Cardiac muscle cell (in vitro differentiated cells and primary cell): ENCODE data around the gene AHRR. TPM values are rescaled to one million over a fixed set of nuclear protein-coding genes. Genes with fewer than 3 reads are reported as not detected.
"Not testable (repeated sequence)": the region's sequence is repeated elsewhere in the genome, so short reads cannot be mapped to it uniquely, and the experiment has no call there.

ENCODE experiments used
- DNase-seq, 2 donors: peaks; one replicate each; pipeline versions ENCODE4 v3.0.0 to v3.0.0-alpha.2; 2010 to 2017; ENCODE audit warnings: low read depth in 1 of 2, low spot score in 1 of 2
- H3K27ac ChIP-seq: fragments of 200-600 bp; sonication (generic); 2 replicates; pipeline ENCODE4 v1.5.1; 2016
- H3K27me3 ChIP-seq: fragments of 200-600 bp; sonication (generic); 2 replicates; pipeline ENCODE4 v1.6.0; 2016; ENCODE audit warnings: control low read depth
- H3K36me3 ChIP-seq: fragments of 200-600 bp; sonication (generic); 2 replicates; pipeline ENCODE4 v1.5.1; 2016; ENCODE audit warnings: control low read depth
- H3K4me1 ChIP-seq: fragments of 200-600 bp; sonication (generic); 2 replicates; pipeline ENCODE4 v1.8.1; 2017; ENCODE audit warnings: low read depth, mild to moderate bottlenecking, mixed run types
- H3K4me3 ChIP-seq: fragments of 200-600 bp; sonication (generic); 2 replicates; pipeline ENCODE4 v1.5.1; 2016; ENCODE audit warnings: mild to moderate bottlenecking
- H3K9me3 ChIP-seq: fragments of 200-600 bp; sonication (generic); 2 replicates; pipeline ENCODE4 v1.5.1; 2017; ENCODE audit warnings: low read depth, mild to moderate bottlenecking, control low read depth
- CTCF ChIP-seq: IDR thresholded peaks from 2 replicates; pipeline ENCODE4 v1.5.1; 2012; ENCODE audit warnings: low read depth, mild to moderate bottlenecking, low read length
- polyA plus RNA-seq: library from polyadenylated mRNA; unstranded; fragments of >200 nt; fragmentation: Nextera tagmentation; extraction: Ambion mirVana; gene quantifications from 2 replicates; pipeline ENCODE4 v1.2.1, GENCODE V29; 2016
- total RNA-seq: library from RNA; depleted of rRNA; stranded (reverse); fragments of >200 nt; gene quantifications from 2 replicates; pipeline ENCODE4 v1.2.3, GENCODE V29; 2016

The AHRR gene
- total and polyA plus RNA-seq, 2 experiments from 2014 or later, result 0.99 to 1.4 TPM

DNA sequence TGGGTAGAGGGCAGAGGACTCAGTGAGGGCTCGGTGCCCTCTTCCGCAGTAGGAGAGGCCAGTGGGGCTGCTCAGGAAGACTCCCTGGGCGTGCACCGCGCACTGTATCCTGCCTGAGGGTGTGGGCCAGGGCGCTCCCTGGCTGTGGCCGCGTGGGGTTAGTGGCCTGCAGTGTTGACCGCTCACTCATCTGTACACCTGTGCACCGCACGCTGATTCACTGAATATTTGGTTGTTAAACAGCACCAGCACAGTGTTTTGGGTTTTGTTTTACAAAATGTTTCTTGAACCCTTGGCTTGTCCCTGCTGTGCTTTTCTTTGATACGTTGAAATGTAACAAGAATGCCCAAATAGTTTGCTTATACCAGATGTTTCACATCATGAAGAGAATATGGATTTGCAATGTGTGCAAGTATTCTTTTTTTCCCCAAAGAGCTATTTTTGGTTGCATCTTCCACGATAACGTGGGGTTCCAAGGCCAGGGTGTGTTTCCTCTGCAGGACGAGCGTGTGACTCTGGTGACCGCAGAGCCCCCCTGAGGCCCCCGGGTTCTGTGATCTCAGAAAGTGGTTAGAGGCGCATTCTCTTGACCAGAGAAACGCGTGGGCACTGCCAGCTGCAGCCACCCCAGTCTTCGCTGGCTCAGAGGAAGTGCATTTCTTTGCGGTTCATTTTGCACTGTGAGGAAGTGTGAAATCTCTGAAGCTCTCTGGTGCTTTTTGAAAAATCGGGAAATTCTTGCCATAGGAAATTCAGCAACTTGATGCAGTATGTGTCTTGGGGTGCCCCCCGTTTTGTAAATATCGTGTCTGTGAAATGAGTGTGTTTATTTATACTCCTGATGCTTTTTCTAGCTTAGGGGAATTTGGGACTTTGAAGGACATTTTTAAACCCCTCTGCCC lies 46.9 kb downstream of the AHRR start:
- Histone ChIP-seq H3K9me3 (no peaks in the 10 kb centered on the region), H3K36me3 (no peaks in the 10 kb centered on the region), H3K4me3 (no peak overlapping the region), H3K27ac (no peak overlapping the region), H3K27me3 (peaks cover 10% of the 10 kb centered on the region), H3K4me1 (no peaks in the 10 kb centered on the region)
- no peak for TF ChIP-seq CTCF
- DNase-seq, result peak in 1 of 2 donors; percentile 68

DNA sequence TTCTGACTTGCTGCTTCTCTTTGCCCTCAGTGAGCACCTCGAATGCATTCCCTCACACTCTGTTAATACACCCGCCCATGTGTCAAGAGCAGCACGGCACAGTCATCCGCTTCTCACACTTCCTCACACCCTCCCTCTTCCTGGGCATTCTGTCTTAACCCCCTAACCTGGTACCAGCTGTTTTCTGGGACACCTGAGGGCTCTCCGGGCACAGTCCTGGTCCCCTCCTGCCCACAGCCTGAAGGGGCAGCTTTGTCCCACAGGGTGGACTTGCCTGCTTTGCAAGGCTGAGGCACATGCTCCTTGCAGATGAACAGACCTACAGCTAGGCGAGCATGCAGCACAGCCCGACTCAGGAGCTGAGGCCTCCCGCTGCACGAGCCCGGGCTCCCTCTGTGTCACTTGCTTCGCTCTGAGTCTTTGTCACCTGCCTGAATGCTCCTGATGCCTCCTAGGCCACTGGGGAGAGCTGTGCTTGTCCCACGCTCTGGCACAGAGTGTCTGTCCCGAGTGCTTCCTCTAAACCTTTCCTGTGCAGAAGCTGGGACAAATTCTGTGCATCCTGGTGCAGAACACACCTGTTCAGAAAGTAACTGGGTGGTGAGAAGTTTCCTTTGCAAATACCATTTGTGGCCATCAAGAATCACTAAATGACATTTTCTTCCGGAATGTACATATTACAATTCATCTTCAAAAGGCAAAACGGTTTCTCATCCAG lies 47.8 kb downstream of the AHRR start:
- DNase-seq, result no peak
- Histone ChIP-seq H3K4me3 (no peak overlapping the region), H3K4me1 (no peaks in the 10 kb centered on the region), H3K36me3 (no peaks in the 10 kb centered on the region), H3K27me3 (peaks cover 19% of the 10 kb centered on the region), H3K9me3 (no peaks in the 10 kb centered on the region), H3K27ac (no peak overlapping the region)
- TF ChIP-seq CTCF, result no peak

GRCh38 chr5:369869-370236 lies 48.3 kb downstream of the AHRR start:
- not testable (repeated sequence) for H3K4me1 ChIP-seq, H3K36me3 ChIP-seq, DNase-seq, H3K27ac ChIP-seq, H3K4me3 ChIP-seq, H3K9me3 ChIP-seq
- peaks cover 24% of the 10 kb centered on the region for H3K27me3 ChIP-seq

GRCh38 chr5:370311-370958 lies 48.9 kb downstream of the AHRR start:
- Histone ChIP-seq H3K27ac (no peak overlapping the region), H3K36me3 (no peaks in the 10 kb centered on the region), H3K4me3 (no peak overlapping the region), H3K4me1 (no peaks in the 10 kb centered on the region), H3K9me3 (no peaks in the 10 kb centered on the region), H3K27me3 (peaks cover 27% of the 10 kb centered on the region)
- DNase-seq, result no peak
- no peak for TF ChIP-seq CTCF

DNA sequence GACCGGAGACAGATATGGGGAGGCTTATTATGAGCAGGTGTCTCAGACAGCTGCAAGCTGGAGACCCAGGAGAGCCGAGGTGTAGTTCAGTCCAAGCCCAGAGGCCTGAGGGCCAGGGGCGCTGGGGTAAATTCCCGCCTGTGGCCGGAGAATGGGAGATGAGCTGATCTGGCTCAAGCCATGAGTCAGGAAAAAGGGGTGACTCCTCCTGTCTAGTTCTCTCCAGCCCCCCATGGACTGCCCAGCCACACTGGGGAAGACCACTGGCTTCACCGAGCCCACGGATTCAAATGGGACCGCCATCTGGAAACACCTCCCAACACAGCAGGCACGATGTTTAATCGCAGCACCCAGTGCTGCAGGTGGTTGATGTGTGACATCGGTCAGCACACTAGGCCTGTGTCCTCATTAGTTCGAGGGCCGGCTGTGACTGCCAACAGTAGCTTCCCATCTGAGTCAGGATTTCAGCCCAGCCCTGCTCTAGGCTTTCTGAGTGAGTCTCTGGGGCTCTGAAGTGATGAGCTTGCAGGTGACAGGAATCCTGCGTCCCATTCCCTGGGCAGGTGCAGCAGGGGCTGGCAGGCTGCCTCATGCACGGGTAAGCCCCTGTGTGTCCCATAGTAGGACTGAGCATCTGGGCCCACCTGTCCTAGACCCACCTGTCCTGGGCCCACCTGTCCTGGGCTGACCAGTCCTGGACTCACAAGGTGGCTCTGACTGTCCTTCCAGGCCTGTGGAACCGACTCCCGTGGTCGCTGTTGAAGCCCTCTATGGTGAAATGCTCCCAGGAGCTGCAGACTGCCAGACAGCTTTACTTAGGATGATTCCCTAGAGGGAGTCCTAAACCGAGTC lies 49.7 kb downstream of the AHRR start:
- Histone ChIP-seq H3K27ac (no peak overlapping the region), H3K4me3 (no peak overlapping the region), H3K27me3 (peaks cover 27% of the 10 kb centered on the region), H3K9me3 (no peaks in the 10 kb centered on the region), H3K36me3 (no peaks in the 10 kb centered on the region), H3K4me1 (no peaks in the 10 kb centered on the region)
- no peak for TF ChIP-seq CTCF
- DNase-seq, result no peak
